HG03039 (cell line): ENCODE data around the gene JAZF1.
"Not testable (repeated sequence)": the region's sequence is repeated elsewhere in the genome, so short reads cannot be mapped to it uniquely, and the experiment has no call there.

Experiments
- ATAC-seq: cut with Tn5 transposase; IDR thresholded peaks from one replicate; pipeline ENCODE4 v1.9.1; 2021; ENCODE audit warnings: mild to moderate bottlenecking, moderate library complexity; ENCODE audit not compliant: unreplicated experiment

Gene JAZF1

DNA sequence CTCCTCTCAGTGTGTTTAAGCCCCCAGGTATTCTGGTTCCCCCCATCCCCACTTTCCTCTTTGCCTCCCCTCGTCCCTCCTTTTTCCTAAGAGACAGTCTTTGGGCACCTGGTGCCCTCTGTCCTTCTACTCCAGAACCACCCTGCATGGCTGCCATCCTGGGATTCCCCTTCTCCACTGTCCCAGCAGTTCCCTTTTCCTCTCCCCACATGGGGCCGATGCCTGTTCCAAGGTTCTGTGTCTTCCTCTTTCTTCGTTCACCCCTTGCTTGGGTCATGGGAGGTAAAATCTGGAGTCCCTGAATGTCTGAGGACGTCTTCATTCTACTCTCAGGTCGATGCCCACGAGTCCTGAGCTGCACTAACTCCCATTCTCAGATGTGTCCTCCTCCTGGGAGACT, 319.8 kb downstream of the JAZF1 start:
- ATAC-seq: no peak

DNA sequence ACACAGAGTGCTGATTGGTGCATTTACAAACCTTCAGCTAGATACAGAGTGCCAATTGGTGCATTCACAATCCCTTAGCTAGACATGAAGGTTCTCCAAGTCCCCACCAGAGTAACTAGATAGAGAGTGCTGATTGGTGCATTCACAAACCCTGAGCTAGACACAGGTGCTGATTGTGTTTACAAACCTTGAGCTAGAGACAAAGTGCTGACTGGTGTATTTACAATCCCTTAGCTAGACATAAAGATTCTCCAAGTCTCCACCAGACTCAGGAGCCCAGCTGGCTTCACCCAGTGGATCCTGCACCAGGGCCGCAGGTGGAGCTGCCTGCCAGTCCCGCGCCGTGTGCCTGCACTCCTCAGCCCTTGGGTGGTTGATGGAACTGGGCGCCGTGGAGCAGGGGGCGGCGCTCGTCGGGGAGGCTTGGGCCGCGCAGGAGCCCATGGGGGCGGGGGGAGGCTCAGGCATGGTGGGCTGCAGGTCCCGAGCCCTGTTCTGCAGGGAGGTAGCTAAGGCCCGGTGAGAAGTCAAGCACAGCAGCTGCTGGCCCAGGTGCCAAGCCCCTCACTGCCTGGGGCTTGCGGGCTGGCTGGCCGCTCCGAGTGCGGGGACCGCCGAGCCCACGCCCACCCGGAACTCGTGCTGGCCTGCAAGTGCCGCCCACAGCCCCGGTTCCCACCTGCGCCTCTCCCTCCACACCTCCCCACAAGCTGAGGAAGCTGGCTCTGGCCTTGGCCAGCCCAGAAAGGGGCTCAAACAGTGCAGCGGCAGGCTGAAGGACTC, 323.7 kb downstream of the JAZF1 start:
- not testable (repeated sequence) for ATAC-seq

DNA sequence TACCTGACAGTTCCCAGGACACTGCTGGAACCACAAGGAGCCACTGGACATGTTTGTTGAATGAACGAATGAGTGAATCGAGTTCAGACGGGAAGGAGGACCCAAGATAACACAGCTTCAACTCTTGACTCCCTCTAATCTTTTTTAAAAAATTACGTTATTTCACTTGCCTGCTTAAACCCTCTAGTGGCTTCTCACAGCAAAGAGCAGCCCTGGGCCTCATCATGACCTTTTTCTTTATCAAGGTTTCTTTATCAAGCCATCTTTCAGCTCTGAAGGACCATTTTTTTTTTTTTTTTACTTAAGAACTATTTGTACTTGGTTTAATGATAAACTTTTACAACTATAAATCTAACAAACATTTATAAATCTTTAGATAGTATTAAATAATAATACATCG, 330.1 kb downstream of the JAZF1 start:
- ATAC-seq: no peak

DNA sequence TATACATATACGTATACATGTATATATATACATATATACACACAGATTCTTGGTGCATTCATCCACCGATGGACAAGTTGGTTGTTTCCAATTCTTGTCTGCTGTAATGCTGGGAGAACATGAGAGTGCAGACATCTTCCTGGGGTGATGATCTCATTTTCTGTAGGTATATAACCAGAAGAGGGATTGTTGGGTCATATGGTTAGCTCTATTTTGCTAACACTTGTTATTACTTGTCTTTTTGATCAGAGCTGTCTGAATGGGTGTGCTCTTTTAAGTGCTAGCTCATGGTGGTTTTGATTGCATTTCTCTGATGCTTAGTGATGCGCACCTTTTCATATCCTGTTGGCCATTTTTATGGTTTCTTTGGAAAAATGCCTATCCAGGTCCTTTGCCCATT, 334.2 kb downstream of the JAZF1 start:
- ATAC-seq: no peak

DNA sequence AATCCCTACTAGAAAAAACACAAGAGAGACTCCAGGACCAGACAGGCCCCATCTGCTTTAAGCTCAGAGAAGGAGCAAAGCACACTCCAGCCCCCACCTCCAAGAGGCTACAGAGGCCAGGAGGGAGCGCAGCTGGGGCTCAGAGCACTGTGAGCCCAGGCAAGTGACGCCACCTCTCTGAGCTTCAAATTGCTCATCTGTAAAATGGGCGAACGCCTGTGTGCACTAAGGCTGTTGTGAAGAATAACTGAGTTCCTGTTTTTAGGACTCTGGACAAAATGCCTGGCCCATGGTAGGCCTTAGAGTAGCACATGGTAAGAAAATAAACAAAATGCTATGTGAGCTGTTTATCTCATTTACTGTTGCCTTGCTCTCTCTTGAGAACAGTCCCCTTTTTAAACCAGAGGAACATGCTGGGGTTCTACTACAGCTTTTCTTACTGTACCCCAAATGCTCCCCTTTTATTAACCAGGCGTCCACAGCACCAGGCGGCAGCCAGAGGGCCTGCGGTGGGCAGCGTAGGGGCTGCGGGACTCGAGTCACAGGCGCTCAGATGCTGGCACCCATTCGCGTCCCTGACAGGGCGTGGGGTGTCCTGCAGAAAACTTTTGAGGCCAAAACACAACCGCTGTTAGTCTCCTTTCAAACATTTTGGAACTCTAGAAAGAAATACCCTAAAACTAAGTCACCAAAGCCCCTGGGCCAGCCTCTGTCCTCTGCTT, 336.9 kb downstream of the JAZF1 start:
- ATAC-seq: no peak

DNA sequence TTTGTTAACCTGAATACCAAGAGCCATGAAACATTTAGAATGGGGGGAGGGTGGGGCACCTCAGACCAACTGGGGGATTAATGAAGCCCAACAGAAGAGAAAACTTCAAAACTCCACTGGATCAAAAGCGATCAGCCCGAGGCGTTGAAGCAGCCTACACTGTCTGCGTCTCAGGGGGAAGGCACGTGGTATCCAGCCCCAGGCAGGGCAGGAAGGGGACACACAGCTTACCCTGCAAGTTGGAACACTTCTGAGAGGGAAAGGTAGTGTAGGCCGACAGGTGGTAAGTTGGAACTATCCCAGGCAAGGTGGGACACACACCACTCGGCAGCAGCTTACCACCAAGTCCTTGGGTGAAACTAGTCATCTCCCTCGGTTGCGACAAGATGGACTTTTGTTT, 337.7 kb downstream of the JAZF1 start:
- no peak for ATAC-seq

DNA sequence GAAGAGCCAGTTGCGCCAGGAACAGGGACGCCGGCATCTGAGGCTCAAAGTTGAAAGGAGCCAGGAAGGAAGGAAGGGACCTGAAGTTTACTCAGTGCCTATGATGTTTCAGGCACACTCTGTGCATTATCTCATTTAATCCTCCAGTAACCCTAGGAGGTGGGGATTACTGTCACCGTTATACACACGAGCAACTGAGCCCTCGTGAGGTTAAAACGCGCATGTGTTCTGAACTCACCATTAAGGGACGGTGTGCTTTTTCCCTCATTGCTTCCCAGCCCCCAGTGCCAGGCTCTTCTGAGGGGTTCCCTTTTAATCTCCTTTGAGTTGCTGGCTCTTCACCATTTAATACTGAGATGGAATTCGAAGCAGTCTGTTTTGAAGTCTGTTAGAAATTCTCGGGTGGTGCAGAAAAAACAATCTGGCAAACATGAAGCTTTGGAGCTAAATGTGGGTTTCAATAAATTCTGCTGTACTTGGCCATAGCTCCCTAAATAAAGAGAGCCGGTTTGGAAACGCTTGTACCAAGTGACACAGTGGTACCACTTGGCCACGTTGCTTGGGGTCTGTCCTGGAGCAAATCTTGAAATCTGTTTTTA, 338.4 kb downstream of the JAZF1 start:
- no peak for ATAC-seq

DNA sequence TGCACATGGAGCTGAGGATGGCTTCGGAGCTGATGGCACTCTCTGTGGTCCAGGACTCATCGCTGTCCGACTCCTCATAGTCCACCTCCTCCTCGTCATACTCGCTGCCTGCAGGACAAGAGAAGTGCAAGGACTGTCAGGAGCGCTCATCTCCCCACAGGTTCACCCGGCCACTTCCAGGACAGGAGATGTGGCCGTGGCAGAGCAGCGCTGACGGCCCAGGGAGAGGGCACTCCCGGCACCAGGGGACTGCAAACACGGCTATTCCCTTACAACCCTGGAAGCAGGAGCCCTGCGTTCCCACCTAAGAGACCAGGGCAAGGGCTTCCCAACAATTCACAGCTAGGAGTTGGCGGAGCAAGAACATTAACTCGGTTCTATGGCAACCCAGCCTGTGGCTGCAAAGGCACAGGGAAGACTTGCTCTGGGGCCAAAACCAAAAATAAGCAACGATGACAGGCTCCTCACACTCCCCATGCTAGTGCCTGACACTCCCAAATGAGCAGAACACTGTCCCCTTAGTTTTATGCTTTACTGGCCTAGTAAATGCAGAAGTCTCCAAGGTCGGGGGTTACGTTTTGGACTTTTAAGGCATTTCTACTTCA, 339.7 kb downstream of the JAZF1 start:
- ATAC-seq: no peak

DNA sequence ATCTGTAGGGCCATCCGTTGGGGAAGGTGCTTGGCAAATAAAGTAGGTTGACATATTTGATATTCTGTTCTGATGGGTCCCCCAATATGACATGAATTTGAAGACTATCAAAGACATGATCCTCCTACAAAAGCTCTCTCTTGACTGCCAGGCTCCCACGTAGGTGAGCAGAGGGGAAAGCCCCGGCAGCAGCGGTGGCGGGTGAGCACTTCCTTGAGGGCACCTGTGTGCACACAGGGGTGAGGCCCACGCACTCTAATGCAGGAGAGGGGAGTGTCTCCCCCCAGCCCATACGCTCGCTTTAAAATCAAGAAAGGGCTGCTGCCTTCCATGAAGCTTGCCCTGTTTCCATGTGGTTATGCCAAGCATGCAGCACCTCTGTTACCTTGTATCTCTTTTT, 340.3 kb downstream of the JAZF1 start:
- no peak for ATAC-seq

DNA sequence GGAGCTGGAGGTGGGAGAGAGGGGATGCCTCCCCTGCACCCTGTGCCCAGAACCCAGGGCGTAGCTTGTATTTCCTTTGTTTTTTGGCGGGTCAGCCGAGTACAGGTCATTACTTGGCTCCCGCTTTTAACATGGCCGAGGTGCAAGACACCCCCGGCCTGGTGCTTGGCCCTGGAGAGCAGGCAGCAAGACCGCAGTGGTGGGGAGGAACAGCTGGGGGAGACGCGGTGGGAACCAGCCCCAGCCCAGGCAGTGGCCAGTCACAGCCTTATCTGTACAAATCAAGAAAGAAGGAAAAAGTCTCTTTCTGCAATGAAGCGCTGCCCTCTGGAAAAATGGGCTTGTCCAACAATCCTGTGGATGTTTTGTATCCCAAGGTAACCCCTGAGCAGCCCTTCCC, 341.5 kb downstream of the JAZF1 start:
- ATAC-seq: no peak

DNA sequence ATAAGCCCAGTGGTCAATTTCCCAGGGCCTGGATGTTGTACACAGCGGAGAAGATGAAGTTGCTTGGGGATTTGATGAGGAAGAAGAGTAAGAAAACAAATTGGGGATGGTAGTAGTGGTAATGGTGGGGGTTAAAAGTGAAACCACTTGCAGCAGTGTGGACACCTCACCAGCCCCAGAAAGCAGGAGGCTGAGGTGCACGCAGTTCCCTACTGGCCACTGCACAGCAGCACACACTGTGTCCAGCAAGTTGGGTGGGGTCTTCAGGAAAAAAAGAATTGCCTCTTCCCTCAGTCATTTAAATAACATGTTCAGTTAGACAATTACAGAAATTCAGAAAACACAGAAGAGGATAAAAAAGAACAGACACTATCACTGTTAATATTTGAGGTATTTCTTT, 344.1 kb downstream of the JAZF1 start:
- ATAC-seq: no peak

DNA sequence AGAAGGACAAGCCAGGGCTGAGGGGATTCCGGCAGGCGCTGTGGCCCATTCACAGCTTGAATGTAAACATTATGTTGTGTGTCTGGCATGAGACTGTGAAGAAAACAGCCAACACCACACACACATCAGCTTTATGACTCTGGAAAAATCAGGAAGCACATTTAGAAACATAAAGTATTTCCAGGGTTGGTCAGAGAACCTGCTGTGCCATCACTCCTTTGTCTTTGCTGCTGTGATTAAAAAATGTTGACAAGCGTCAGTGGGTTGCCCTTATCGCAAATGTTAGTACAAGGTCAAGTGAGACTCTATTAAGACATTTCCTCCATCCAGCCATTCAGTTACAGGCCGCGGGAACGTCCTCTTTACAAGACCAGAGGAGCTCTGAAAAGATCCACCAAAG, 345.2 kb downstream of the JAZF1 start:
- ATAC-seq: no peak

DNA sequence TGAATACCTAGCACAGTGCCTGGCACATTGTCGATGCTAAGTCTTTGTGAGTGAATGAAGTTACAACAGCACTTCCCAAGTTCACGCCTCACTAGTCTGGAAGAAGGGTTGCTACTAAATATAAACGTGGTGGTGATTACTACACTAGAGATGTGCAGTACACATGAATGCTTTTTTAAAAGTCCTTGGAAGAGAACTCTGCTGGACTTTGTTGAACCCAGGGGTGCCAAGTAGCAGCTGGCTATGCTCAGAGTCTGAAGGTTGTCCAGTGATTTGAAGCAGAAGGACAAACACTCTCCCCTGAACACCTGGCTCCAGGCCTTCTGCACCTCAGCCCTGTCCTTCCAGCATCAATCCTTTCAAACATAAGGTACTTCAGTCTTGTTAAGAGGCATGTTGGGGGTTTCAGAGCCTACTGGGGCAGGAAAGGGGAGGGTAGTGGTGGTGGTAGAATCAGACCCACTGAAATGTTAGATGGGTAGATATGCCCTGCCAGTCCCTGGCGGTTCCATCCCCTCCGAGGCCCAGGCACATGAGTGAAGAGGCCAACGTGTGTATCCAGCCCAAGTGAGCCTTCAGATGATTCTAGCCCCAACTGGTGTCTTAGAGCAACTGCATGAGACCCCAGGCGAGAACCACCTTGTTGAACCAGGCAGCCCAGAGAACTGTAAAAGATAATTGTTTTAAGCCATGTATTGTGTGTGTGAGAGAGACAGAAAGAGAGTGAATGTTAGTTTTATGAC, 346.2 kb downstream of the JAZF1 start:
- ATAC-seq: no peak

DNA sequence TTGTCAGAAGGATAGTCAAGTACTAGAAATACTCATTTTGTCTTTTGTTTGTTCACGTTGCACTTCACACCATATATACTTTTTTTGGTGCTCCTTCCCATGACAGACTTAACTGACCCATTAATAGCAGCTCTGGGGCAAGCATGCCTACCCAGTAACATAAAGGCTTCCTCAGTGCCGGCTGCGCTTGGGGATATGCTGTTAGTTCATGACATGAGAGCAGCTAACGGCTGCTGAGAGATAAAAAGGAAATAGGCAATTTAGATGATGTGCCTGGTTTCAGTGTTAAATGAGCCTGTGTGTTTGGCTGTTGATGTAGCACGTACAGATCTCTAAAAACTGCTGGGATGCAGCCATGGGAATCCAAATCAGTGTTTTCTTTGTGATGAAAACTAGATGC, 354.2 kb downstream of the JAZF1 start:
- ATAC-seq: no peak

DNA sequence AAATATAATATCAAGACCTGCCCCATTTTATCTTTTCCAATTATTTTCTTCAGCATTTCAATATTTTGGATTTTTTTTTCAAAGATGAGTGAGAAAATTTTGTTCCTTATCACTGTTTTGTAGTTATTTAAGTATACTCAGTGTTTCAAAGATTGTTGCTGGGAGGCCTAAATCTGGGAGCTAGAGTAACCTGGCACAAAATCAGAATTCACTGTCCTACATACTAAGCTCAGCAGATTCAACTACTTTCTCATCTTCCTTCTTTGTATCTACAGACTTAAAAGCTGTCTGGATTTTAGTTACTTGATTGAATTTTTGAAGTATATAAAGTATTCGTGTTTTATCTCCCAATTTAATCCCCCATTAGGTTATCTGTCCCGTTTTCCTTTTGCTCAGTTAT, 354.7 kb downstream of the JAZF1 start:
- no peak for ATAC-seq

DNA sequence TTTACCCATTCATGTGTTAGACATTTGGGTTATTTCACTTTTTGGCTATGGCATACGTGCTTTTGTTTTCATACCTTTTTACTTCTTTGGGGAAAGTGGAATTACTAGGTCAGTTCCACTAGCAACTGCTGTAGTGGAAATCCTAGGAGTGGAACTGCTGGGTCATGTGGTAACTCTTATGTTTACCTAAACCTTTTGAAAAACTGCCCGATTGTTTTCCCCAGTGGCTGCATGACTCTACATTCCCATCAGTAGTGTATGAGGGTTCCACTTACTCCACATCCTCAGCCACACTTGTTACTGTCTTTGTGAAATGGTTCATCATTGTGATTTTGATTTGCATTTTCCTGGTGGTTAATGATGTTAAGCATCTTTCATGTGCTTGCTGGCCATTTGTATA, 358.4 kb downstream of the JAZF1 start:
- no peak for ATAC-seq

DNA sequence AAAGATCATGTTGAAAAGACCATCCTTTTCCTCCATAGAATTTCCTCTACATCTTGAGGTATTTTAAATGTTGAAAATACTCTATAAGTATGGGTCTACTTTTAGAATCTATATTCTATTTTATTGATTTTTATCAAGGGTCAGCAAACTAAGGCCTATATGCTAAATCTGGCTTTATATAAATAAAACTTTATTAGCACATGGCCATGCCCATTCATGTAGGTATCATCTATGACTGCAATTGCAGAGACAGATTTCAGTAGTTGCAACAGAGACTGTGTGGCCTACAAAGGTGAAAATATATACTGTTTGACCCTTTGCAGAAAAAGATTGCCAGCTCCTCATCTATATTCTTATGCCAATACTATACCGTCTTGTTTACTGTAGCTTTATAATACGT, 367.9 kb downstream of the JAZF1 start:
- no peak for ATAC-seq

DNA sequence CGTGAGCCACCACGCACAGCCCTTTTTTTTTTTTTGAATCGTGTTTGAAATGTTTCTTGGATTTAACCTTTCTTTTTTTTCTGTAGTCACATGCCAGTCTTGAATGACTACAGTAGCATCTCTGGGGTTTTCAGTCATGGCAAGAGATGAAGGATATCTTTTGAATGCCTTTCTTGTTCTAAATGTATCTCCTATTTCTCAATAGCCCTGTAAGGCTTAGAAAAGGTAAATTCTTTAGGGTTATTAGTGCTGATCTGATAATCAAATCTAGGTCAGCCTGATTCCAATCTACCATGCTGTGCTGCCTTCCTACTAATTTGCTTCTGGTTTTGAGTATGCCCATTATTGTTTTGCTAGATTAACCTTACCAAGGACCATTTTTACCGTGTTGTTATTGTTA, 370.4 kb downstream of the JAZF1 start:
- no peak for ATAC-seq

DNA sequence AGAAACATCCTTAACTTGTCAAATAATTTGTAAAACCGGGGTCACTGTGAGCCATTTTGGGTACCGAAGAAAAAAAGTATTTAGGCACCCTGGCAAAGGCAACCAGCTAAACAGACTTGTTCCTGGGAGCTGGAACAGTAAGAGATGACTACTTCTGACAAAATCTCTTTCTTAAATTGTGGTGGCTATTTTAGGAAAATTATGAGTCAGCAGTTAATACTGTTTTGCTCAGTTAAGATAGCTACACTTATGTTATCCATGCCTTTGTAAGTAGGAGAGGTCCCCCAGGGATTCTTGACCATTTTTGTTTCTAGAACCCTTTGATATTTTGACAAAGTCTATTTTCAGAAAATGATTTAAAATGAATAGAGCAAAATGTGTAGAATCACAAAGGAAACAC, 372.0 kb downstream of the JAZF1 start:
- no peak for ATAC-seq

DNA sequence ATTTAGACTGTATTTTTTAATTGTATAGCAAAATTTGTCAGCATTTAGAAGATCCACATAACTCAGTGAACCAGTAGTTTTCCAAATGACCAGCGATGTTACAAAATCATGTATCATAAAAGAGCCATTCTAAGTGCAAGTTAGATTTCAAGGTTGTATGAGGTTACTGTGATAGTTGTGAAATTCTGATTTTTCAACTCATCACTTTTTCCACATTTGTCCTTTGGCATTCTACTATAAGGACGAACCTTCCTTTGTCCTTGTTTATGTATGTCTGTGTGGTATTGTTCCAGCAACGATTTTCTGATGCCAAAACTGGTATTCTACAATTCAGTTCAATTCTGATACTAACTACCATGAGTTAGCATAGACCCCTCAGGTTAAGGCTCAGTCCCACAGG, 376.5 kb downstream of the JAZF1 start:
- ATAC-seq: no peak

DNA sequence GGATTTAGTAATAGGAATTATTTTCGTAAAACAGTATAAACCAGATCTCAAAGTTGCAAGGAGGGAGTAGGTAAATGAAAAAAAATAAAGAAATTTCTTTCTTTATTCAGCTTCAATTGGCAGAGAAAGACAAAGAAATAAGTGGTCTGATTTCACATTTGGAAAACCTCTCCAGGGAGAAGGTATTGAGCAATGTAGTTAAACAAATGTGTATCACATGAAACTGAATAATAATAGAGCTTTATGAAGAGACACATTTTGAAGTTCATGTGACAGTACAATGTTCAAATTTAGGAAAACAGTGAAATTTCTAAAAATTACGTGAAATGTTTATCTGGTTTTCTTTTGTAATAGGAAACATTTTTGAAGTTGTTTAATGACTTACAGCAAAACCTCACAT, 377.6 kb downstream of the JAZF1 start:
- no peak for ATAC-seq
